Pancreas (tissue), 10 donors: ENCODE results near the gene PLEKHA4. TPM values are rescaled to one million over a fixed set of nuclear protein-coding genes. Genes with fewer than 3 reads are reported as not detected.

Experiments
- ATAC-seq, 4 donors: fragments of 200-7000 bp; cut with Tn5 transposase; one replicate each; pipeline versions ENCODE4 v1.8.0 to v1.9.1; 2020; ENCODE audit warnings: mild to moderate bottlenecking in 4 of 4, moderate library complexity in 4 of 4
- DNase-seq, 6 donors: peaks; one replicate each; pipeline ENCODE4 v3.0.0-alpha.2; 2020
- FAIRE-seq: peaks from 2 replicates; lab custom pipeline; 2012; peaks lifted over from hg19 to GRCh38; lab: Jason Lieb, UNC
- H3K27ac ChIP-seq, 4 donors: fragments of 200-600 bp; sonication (generic); 1 replicate in 3 of 4; 2 replicates in 1 of 4; pipeline versions ENCODE4 v1.5.0 to v1.8.0; 2020
- H3K27me3 ChIP-seq, 4 donors: fragments of 200-600 bp; one replicate each; pipeline ENCODE4 v1.8.0; 2021
- H3K36me3 ChIP-seq, 3 donors: fragments of 200-600 bp; sonication (generic) in 1 of 3; one replicate each; pipeline versions ENCODE4 v1.5.0 to v1.8.0; 2020 to 2021
- H3K4me1 ChIP-seq, 3 donors: fragments of 200-600 bp; one replicate each; pipeline ENCODE4 v1.8.0; 2021
- H3K4me3 ChIP-seq, 4 donors: fragments of 200-600 bp; sonication (generic) in 2 of 4; one replicate each; pipeline versions ENCODE4 v1.5.0 to v1.8.0; 2020 to 2021
- H3K9me3 ChIP-seq, 4 donors: fragments of 200-600 bp; one replicate each; pipeline ENCODE4 v1.8.0; 2021
- WGBS, 2 donors: extraction: QIAGEN DNeasy Blood & Tissue Kit; methylation state at CpG; one replicate each; pipeline ENCODE4 v1.1.7; 2013; 5-methylcytosine and 5-hydroxymethylcytosine counted together
- intact Hi-C, 3 donors: fragments of 100-400 bp; cut with DNase I; formaldehyde crosslinking; loops; one replicate each; pipeline versions ENCODE4 v1.11.1 to v1.14.2; 2022
- polyA plus RNA-seq, 2 donors: library from polyadenylated mRNA; stranded (reverse); fragments of 200-250 nt; gene quantifications; one replicate each; pipeline ENCODE4 v1.2.3, GENCODE V29; 2013
- total RNA-seq, 6 donors: library from RNA; stranded (reverse); fragmentation: NEBNext Ultra II Directional in 4 of 6; extraction: Animal tissue kit (Norgen Biotek cat#: 25700) in 4 of 6; gene quantifications; one replicate each; pipeline versions ENCODE4 v1.2.1 to v1.2.4, GENCODE V29; 2021 to 2023
- TF ChIP-seq, protein P1 (sequence below), 4 donors: fragments of 200-600 bp; sonication (generic) in 3 of 4; IDR thresholded peaks; one replicate each; pipeline versions ENCODE4 v1.5.0 to v1.8.0; 2021; ENCODE audit warnings: antibody characterized with exemption in 4 of 4
- donor health status: healthy with polysubstance abuse.
- donor health status: DM: no; HTN: no; CAD: no; lungs with moderate emphysema.
- donor health status: DM: no; HTN: no; CAD: no.
- donor health status: control.
- donor health status: control.
- donor health status: Bipolar disorder and iron deficiency.
- donor health status: DM: yes; HTN: yes; CAD: no.
- donor health status: DM: no; HTN: no; CAD: no.
- donor health status: DM: no; HTN: no; CAD: no.
- donor health status: DM: yes; HTN: yes; CAD: no.

Gene PLEKHA4
- total and polyA plus RNA-seq, 8 donors, result 5.9 to 28.3 (median 12.2) TPM

- TF ChIP-seq, protein P1, sequence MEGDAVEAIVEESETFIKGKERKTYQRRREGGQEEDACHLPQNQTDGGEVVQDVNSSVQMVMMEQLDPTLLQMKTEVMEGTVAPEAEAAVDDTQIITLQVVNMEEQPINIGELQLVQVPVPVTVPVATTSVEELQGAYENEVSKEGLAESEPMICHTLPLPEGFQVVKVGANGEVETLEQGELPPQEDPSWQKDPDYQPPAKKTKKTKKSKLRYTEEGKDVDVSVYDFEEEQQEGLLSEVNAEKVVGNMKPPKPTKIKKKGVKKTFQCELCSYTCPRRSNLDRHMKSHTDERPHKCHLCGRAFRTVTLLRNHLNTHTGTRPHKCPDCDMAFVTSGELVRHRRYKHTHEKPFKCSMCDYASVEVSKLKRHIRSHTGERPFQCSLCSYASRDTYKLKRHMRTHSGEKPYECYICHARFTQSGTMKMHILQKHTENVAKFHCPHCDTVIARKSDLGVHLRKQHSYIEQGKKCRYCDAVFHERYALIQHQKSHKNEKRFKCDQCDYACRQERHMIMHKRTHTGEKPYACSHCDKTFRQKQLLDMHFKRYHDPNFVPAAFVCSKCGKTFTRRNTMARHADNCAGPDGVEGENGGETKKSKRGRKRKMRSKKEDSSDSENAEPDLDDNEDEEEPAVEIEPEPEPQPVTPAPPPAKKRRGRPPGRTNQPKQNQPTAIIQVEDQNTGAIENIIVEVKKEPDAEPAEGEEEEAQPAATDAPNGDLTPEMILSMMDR (IDR thresholded peaks at IDR 0.05), result no peak
- H3K4me3 ChIP-seq, result peak overlapping the region; percentile 51 to 69 (median 56)
- FAIRE-seq (no peak), DNase-seq (no peak), ATAC-seq (no peak)
- no peaks in the 10 kb centered on the region for H3K9me3 ChIP-seq
- peak overlapping the region; percentile 88 to 95 (median 90) for H3K27ac ChIP-seq
- H3K4me1 ChIP-seq, result peaks cover 5 to 12% (median 8%) of the 10 kb centered on the region in 3 donors
- H3K27me3 ChIP-seq, result no peaks in the 10 kb centered on the region
- WGBS, 2 donors, result 3 to 5% methylated on average over 7 of the region's 7 CpGs
- intact Hi-C loops, result no loop called here
- no peaks in the 10 kb centered on the region for H3K36me3 ChIP-seq
Measured at GRCh38 chr19:48810151-48810550, 58.3 kb downstream of the PLEKHA4 start.

DNA sequence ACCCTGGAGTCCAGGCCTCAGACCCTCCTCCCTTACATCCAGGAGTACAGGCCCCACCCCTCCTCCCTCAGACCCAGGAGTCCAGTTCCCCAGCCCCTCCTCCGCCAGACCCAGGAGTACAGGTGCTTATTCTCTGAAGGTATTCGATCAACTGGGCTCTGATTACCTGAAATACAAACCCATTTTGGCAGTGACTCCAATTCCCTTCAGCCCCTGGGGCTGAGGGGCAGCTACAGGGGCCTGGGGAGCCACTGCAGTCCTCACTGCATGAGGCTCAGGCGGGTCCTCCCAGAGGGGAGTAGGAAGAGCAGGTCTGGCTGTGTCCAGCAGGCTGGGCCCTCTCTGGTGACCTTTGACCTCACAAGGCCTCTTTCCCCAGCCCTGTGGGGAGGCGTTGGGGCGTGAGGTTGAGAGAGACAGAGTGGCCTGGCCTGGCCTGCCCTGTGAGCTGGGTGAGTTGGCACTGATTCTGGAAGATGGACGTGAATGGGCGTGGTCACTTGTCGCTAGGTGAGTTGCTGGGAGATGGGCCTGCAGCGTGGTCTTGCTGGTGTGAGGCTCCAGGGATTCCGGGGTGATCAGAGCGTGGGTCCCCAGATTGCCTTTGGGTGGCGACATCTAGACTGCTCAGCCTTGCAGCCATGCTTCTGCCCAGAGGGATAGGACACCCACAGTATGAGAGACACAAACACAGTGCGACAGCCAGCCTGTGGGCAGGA lies 60.7 kb downstream of the PLEKHA4 start:
- H3K9me3 ChIP-seq, result no peaks in the 10 kb centered on the region
- DNase-seq, result no peak
- WGBS, 2 donors, result 53% methylated on average over 13 of the region's 13 CpGs

DNA sequence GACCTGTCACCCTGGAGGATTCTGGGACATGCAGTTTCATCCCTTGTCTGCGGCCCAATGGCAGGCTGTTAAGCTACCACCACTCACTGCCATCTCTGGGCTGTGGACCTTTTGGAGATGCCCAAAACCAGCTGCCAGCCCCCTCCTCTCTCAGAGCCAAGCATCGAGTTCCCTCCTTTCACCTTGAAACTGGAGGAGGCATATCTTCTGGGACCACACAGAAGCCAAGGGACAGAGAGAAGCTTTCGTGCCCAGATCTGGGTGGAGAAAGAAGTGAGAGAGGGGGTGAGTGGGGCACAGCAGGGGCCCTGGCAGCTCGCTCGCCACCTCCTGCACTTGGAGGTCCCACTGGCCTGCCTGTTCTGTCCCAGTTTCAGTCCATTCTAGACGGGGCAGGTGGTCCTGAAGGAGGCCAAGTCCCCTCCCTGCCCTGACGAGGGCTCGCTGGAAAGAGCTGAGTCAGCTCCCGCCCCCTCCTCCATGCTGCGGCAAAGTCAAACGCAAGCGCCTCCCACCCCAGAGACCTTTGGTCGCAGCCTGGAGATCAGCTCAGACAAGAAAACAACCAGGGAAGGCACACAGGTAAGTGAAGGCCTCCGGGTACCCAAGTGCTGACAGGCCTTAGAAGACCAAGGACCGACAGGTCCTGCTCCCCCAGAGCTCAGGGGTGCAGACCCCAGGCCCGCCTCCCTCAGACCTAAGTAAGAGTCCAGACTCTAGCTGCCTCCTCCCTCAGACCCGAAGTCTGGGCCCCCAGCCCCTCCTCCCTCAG lies 61.4 kb downstream of the PLEKHA4 start:
- FAIRE-seq, result no peak
- WGBS, 2 donors, result 50 to 51% methylated on average over 17 of the region's 17 CpGs
- TF ChIP-seq, protein P1 (IDR thresholded peaks at IDR 0.05), result no peak
- H3K4me3 ChIP-seq, result no peak overlapping the region
- H3K4me1 ChIP-seq, result peaks cover 0 to 3% (median 3%) of the 10 kb centered on the region in 3 donors
- no peaks in the 10 kb centered on the region for H3K9me3 ChIP-seq
- no peaks in the 10 kb centered on the region for H3K27me3 ChIP-seq
- no peak for DNase-seq
- peak overlapping the region in 2 of 4 donors; percentile 12 to 18 for H3K27ac ChIP-seq
- no peaks in the 10 kb centered on the region for H3K36me3 ChIP-seq
- intact Hi-C loops, result no loop called here
- peak; percentile 17 to 46 (median 44) for ATAC-seq

More for the DNA sequence above, 60.7 kb downstream of the PLEKHA4 start:
- peak overlapping the region in 1 of 4 donors; percentile 18 for H3K27ac ChIP-seq
- FAIRE-seq, result no peak
- H3K4me1 ChIP-seq, result peaks cover 0 to 6% (median 3%) of the 10 kb centered on the region in 3 donors
- H3K4me3 ChIP-seq, result no peak overlapping the region
- intact Hi-C loops, result no loop called here
- H3K36me3 ChIP-seq, result no peaks in the 10 kb centered on the region
- H3K27me3 ChIP-seq, result no peaks in the 10 kb centered on the region
- TF ChIP-seq, protein P1 (IDR thresholded peaks at IDR 0.05), result no peak
- no peak for ATAC-seq

- Histone ChIP-seq H3K4me3 (no peak overlapping the region), H3K4me1 (peaks cover 0 to 3% (median 3%) of the 10 kb centered on the region in 3 donors), H3K36me3 (no peaks in the 10 kb centered on the region), H3K9me3 (no peaks in the 10 kb centered on the region), H3K27me3 (no peaks in the 10 kb centered on the region), H3K27ac (no peak overlapping the region)
- DNase-seq, result no peak
- FAIRE-seq, result no peak
- intact Hi-C loops, result no loop called here
- 80 to 82% methylated on average over 4 to 5 of the region's 5 CpGs for WGBS, 2 donors
- TF ChIP-seq, protein P1 (IDR thresholded peaks at IDR 0.05), result no peak
- ATAC-seq, result no peak
Measured at GRCh38 chr19:48806518-48806817, 61.9 kb downstream of the PLEKHA4 start.
